Endothelial cell of umbilical vein (primary cell): ENCODE data around the gene SH3BP5. TPM values are rescaled to one million over a fixed set of nuclear protein-coding genes. Genes with fewer than 3 reads are reported as not detected.

Experiments
- BruUV-seq: library from RNA; stranded (reverse); fragments of 400-500 nt; replicated peaks from 2 replicates; lab custom pipeline; 2021; lab: Mats Ljungman, UMichigan
- CTCF ChIA-PET: fragments of 300-600, 350-600 bp; sonication (Branson Sonifier 250); formaldehyde crosslinking; loops from one replicate; lab custom pipeline; 2021; ENCODE audit warnings: antibody characterized with exemption, inconsistent platforms; lab: Charles Lee
- POLR2A ChIA-PET: fragments of 300-600, 350-600 bp; sonication (Branson Sonifier 250); formaldehyde crosslinking; loops from one replicate; lab custom pipeline; 2021; ENCODE audit warnings: antibody characterized with exemption, inconsistent platforms; lab: Charles Lee
- DNase-seq: peaks from one replicate; pipeline ENCODE4 v3.0.0-alpha.2; 2011; ENCODE audit warnings: low read depth, low spot score
- FAIRE-seq: peaks from 2 replicates; lab custom pipeline; 2011; peaks lifted over from hg19 to GRCh38; lab: Jason Lieb, UNC
- H2AFZ ChIP-seq: 2 replicates; pipeline ENCODE4 v1.6.0; 2012; ENCODE audit warnings: low read depth, low read length, control low read depth, inconsistent platforms
- H3K27ac ChIP-seq: 2 replicates; pipeline ENCODE4 v1.5.1; 2011; ENCODE audit warnings: low read depth, mild to moderate bottlenecking, control low read depth, low read length, moderate library complexity; ENCODE audit not compliant: insufficient read depth
- H3K27me3 ChIP-seq, 2 experiments: 2 replicates each; pipeline versions ENCODE4 v1.6.0 to v1.6.1; 2011; ENCODE audit warnings: low read length in 2 of 2, mixed read lengths in 1 of 2; ENCODE audit not compliant: control insufficient read depth in 2 of 2, insufficient read depth in 2 of 2
- H3K36me3 ChIP-seq, 2 experiments: 2 replicates in 1 of 2; 3 replicates in 1 of 2; pipeline ENCODE4 v1.5.1; 2011; ENCODE audit warnings: low read length in 2 of 2, mild to moderate bottlenecking in 1 of 2, moderate library complexity in 1 of 2; ENCODE audit not compliant: control insufficient read depth in 2 of 2, insufficient read depth in 2 of 2; ENCODE audit errors: extremely low read depth in 1 of 2
- H3K4me1 ChIP-seq: 3 replicates; pipeline ENCODE4 v1.5.1; 2011; ENCODE audit warnings: mild to moderate bottlenecking, low read length; ENCODE audit not compliant: control insufficient read depth, insufficient read depth; ENCODE audit errors: extremely low read depth
- H3K4me2 ChIP-seq: 2 replicates; pipeline ENCODE4 v1.6.1; 2011; ENCODE audit warnings: low read length, control low read depth, mixed read lengths; ENCODE audit not compliant: insufficient read depth
- H3K4me3 ChIP-seq, 3 experiments: fragments of 200-600 bp in 1 of 3; sonication (generic), shearing (Covaris generic) in 1 of 3; replicated peaks in 1 of 3; 2 replicates each; pipeline ENCODE4 v1.5.1; 2011 to 2016; ENCODE audit warnings: control low read depth in 3 of 3, low read length in 3 of 3, mild to moderate bottlenecking in 2 of 3, inconsistent platforms in 1 of 3, low read depth in 1 of 3, moderate library complexity in 1 of 3; ENCODE audit not compliant: insufficient read depth in 1 of 3
- H3K79me2 ChIP-seq: 2 replicates; pipeline ENCODE4 v1.6.0; 2012; ENCODE audit warnings: low read length, inconsistent platforms; ENCODE audit not compliant: control insufficient read depth, insufficient read depth
- H3K9ac ChIP-seq: replicated peaks from 2 replicates; pipeline ENCODE3; 2011; ENCODE audit warnings: low read length, control low read depth; ENCODE audit not compliant: insufficient read depth; ENCODE audit errors: extremely low read depth
- H3K9me1 ChIP-seq: replicated peaks from 3 replicates; pipeline ENCODE4 v1.6.0; 2011; ENCODE audit warnings: mild to moderate bottlenecking, low read length; ENCODE audit not compliant: control insufficient read depth, insufficient read depth; ENCODE audit errors: extremely low read depth
- H3K9me3 ChIP-seq: replicated peaks from 2 replicates; pipeline ENCODE4 v1.5.1; 2012; ENCODE audit warnings: low read length, inconsistent platforms; ENCODE audit not compliant: control insufficient read depth, insufficient read depth
- H4K20me1 ChIP-seq: replicated peaks from 2 replicates; pipeline ENCODE3; 2011; ENCODE audit warnings: mild to moderate bottlenecking, low read length; ENCODE audit not compliant: control insufficient read depth, insufficient read depth; ENCODE audit errors: extremely low read depth
- CTCF ChIP-seq, 2 donors: IDR thresholded peaks; 1 replicate in 1 of 2; 2 replicates in 1 of 2; pipeline ENCODE4 v1.5.1; 2011; ENCODE audit warnings: low read length in 2 of 2, mild to moderate bottlenecking in 2 of 2, moderate library complexity in 2 of 2, control low read depth in 1 of 2, inconsistent platforms in 1 of 2, low read depth in 1 of 2; ENCODE audit not compliant: insufficient read depth in 1 of 2; ENCODE audit errors: extremely low read depth in 1 of 2
- EZH2 ChIP-seq: IDR thresholded peaks from 2 replicates; pipeline ENCODE4 v1.6.1; 2012; ENCODE audit warnings: borderline replicate concordance, low read depth, mild to moderate bottlenecking, moderate library complexity, low read length, inconsistent platforms; ENCODE audit not compliant: severe bottlenecking
- GATA2 ChIP-seq: IDR thresholded peaks from 2 replicates; pipeline ENCODE4 v1.7.0; 2011; ENCODE audit warnings: low read depth, mild to moderate bottlenecking, moderate library complexity, mixed read lengths, low read length; ENCODE audit not compliant: insufficient read length, insufficient read depth
- JUN ChIP-seq: IDR thresholded peaks from 2 replicates; pipeline ENCODE4 v1.6.1; 2011; ENCODE audit warnings: borderline replicate concordance, low read depth; ENCODE audit not compliant: insufficient read length, insufficient read depth
- MYC ChIP-seq: IDR thresholded peaks from one replicate; pipeline ENCODE4 v1.6.1; 2011; ENCODE audit warnings: mild to moderate bottlenecking, low read depth, low read length
- POLR2AphosphoS5 ChIP-seq: IDR thresholded peaks from 2 replicates; pipeline ENCODE4 v1.6.1; 2012; ENCODE audit warnings: low read depth, mild to moderate bottlenecking, control low read depth, low read length, moderate library complexity; ENCODE audit not compliant: insufficient read depth
- dilution Hi-C: fragments of 300-500 bp; cut with MboI; formaldehyde crosslinking; loops from one replicate; pipeline ENCODE4 v1.15.0; 2019; ENCODE audit warnings: low sequenced_read_pairs; ENCODE audit not compliant: extremely low pct_ligation_motif_present
- intact Hi-C: fragments of 100-400 bp; cut with micrococcal nuclease; formaldehyde crosslinking; loops from one replicate; pipeline ENCODE4 v1.10.0; 2022
- polyA plus RNA-seq, 4 experiments: library from polyadenylated mRNA; depleted of rRNA in 3 of 4; stranded (reverse) in 3 of 4; unstranded in 1 of 4; fragments of >200 nt; gene quantifications; 2 replicates each; pipeline versions ENCODE4 v1.2.1 to v1.2.3, GENCODE V29; 2011 to 2012; ENCODE audit warnings: missing spikeins in 1 of 4
- total RNA-seq: library from RNA; stranded (reverse); gene quantifications from 2 replicates; pipeline ENCODE4 v1.2.3, GENCODE V29; 2021
- TF ChIP-seq, protein P1 (sequence below): IDR thresholded peaks from 2 replicates; pipeline ENCODE4 v1.6.1; 2011; ENCODE audit not compliant: insufficient read depth, insufficient read length

SH3BP5 gene
- total and polyA plus RNA-seq, 2 donors (not counting 3 experiments of a cell fraction or from before 2014, with no cell fraction given) = 35.3 to 76.3 TPM

DNA sequence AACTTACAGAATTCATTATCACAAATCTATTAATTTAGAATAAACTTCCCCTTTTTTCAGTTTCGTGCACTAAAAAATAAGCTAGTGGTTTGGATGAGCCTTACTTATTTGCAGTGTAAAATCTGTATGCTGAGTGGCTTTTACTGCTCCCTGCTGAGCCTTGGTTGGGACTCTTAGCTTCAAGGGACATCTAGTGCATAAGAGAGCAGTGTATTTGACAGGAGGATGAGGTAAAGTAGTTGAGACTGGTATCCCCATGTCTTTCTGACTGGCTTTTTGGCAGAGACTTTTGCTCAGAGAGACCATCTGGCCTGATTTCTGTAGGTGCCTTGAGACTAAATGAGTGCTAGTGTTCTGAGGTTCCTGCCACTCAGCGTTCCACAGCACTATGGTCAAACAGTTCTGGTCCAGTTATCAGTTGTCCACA is 114.5 kb downstream of the SH3BP5 start:
- Histone ChIP-seq H3K4me2 (no peak overlapping the region), H3K36me3 (peaks cover 19 to 36% of the 10 kb centered on the region in 2 experiments), H3K9me3 (no peaks in the 10 kb centered on the region), H3K4me1 (no peaks in the 10 kb centered on the region), H3K9ac (no peak overlapping the region), H4K20me1 (no peaks in the 10 kb centered on the region), H2AFZ (no peak overlapping the region), H3K9me1 (no peaks in the 10 kb centered on the region), H3K4me3 (no peak overlapping the region), H3K79me2 (no peaks in the 10 kb centered on the region), H3K27ac (no peak overlapping the region), H3K27me3 (no peaks in the 10 kb centered on the region)
- CTCF ChIA-PET = interaction anchor here (1.2 to 1.9 kb wide), 2 partner anchors 12 to 187 kb away, joined by 4 to 5 read pairs; partner anchors contain the start of gene CAPN7
- no peak for FAIRE-seq
- dilution Hi-C loops = no loop called here
- TF ChIP-seq GATA2 = no peak
- TF ChIP-seq CTCF (IDR thresholded peaks at IDR 0.05; ENCODE audit: extremely low read depth in 1 of 2, insufficient read depth in 1 of 2, low read depth in 1 of 2, low read length in 2 of 2) = no peak
- no peak for TF ChIP-seq JUN
- no peak for TF ChIP-seq MYC
- no peak for TF ChIP-seq EZH2
- no peak for TF ChIP-seq POLR2AphosphoS5
- TF ChIP-seq, protein P1, sequence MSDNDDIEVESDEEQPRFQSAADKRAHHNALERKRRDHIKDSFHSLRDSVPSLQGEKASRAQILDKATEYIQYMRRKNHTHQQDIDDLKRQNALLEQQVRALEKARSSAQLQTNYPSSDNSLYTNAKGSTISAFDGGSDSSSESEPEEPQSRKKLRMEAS = no peak
- POLR2A ChIA-PET = no interaction called here
- no peak for DNase-seq
- intact Hi-C loops = no loop called here
- BruUV-seq = no TSS peak
